22Rv1 (cell line): ENCODE measurements around the gene CYP39A1.

Source experiments
- H3K27ac ChIP-seq: fragments of 450-650 bp; 2 replicates; pipeline ENCODE4 v1.5.1; 2017
- ZFX ChIP-seq: fragments of 450-650 bp; IDR thresholded peaks from 2 replicates; pipeline ENCODE4 v1.6.1; 2017; ENCODE audit warnings: antibody characterized with exemption, borderline replicate concordance
- TF ChIP-seq, protein P1 (sequence below): fragments of 450-650 bp; IDR thresholded peaks from 2 replicates; pipeline ENCODE4 v1.5.1; 2017; ENCODE audit warnings: mild to moderate bottlenecking

The CYP39A1 gene

DNA sequence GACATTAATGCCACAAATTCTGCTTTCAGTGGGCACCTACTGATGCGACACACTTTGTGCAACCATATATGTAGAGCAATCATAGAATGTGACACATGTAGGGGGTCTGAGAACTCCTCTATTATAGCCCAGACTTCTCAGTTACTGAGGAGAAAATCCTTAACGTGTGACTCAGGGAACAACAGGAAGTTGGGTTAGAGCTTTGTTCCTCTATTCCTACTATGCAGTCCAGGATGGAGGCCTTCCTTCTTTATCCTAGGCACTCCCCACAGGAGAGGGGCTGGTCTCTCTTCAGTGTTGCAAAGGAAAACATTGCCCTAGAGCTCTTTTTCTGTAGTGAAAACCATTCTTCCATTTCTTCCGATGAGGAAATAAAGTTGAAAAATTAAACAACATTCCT is 121.7 kb downstream of the CYP39A1 start:
- no peak for TF ChIP-seq ZFX
- TF ChIP-seq, protein P1, sequence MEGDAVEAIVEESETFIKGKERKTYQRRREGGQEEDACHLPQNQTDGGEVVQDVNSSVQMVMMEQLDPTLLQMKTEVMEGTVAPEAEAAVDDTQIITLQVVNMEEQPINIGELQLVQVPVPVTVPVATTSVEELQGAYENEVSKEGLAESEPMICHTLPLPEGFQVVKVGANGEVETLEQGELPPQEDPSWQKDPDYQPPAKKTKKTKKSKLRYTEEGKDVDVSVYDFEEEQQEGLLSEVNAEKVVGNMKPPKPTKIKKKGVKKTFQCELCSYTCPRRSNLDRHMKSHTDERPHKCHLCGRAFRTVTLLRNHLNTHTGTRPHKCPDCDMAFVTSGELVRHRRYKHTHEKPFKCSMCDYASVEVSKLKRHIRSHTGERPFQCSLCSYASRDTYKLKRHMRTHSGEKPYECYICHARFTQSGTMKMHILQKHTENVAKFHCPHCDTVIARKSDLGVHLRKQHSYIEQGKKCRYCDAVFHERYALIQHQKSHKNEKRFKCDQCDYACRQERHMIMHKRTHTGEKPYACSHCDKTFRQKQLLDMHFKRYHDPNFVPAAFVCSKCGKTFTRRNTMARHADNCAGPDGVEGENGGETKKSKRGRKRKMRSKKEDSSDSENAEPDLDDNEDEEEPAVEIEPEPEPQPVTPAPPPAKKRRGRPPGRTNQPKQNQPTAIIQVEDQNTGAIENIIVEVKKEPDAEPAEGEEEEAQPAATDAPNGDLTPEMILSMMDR: no peak
- no peak overlapping the region for H3K27ac ChIP-seq

DNA sequence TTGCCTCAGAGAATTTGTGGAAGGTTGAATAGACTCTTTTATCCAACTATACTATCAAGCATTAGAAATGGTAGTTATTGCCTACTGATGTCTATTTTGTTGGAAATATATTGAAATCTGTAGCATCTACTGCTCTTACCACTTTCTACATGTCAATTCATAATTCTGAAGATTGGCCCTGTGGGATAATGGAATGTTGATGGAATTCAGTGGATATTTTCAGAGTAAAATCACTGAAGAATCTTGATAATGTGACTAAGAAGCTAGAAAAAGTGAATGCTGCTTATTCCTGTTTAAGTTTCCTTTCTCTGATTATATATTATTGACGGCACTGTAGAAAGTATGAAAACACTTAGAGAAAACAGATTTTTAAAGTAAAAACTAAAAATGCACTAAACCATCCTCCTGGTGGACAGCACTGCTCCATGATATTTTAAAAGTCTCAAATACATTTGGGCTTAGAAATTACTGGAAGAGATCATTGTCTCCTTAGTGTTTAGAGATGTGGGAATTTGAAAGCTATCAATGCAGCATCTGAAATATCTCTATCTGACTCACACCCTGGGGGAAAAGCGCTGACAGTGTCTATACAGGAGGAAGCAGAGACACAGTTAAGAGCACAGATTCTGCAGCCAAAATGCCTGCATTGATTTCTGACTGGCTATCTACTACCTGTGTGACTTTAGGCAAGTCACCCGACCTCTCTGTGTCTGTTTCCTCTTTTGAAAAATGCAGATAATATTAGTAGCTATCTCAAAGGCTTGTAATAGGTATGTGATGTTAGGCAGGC is 123.5 kb downstream of the CYP39A1 start:
- TF ChIP-seq, protein P1: no peak
- no peak for TF ChIP-seq ZFX
- no peak overlapping the region for H3K27ac ChIP-seq

DNA sequence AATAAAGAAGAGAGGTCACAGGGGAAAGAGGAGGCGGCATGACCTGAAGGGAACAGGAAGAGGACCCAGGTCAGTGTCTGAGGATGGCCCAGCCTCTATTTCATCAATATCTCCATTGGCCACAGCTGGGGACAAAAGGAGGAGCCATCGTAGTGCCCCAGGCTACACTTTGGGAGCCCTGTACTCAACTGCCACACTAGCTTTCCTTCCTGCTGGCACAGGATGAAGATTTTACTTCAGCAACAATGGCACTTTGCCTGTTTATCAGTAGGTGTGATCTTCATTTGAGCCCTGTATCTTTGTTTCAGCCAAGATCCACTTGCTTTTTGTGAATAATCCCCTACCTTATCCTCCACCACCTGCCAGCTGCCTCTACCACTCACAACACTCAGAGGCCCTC is 126.0 kb downstream of the CYP39A1 start:
- no peak overlapping the region for H3K27ac ChIP-seq
- TF ChIP-seq, protein P1: no peak
- TF ChIP-seq ZFX: no peak

DNA sequence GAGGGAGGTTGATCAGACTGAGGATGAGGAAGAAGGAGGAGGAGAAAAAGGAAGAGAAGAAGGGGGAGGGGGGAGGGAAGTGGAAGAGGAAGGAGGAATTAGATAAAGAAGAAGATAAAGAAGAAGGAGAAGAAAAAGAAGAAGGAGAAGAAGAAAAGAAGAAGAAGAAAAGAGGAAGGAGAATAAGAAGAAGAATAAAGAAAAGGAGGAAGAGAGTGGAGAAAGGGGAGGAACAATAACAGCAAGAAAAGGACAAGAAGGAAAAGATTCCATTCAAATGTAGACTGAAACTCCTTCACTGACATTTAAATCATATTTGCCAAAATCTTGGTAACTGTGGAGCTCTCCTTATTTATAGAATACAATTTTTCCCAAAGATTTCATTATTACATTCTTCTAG is 127.0 kb downstream of the CYP39A1 start:
- TF ChIP-seq, protein P1: no peak
- TF ChIP-seq ZFX: no peak
- H3K27ac ChIP-seq: no peak overlapping the region

DNA sequence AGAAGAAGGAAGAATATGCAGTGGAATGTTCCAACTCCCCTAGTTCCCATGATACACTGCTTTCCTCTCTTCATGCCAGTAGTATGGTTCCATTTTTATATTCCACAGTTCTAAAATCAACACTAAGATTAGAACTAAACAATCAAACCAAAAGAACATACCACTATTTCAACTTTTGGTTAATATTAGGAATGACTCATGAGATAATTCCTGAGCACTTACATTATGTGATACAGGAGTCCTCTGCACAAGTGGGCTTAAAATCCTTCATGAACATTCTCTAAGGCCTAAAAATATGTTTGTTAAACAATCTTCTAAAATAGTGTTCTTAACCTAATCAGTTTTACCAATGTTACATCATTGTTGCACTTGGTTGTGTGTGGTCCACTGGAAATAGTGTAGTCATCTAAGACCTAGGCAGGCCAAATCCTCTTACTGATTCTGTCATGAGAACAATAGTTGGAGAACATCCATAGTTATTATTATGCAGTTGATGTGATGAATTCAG is 131.1 kb downstream of the CYP39A1 start:
- TF ChIP-seq ZFX: no peak
- TF ChIP-seq, protein P1: no peak
- H3K27ac ChIP-seq: no peak overlapping the region

DNA sequence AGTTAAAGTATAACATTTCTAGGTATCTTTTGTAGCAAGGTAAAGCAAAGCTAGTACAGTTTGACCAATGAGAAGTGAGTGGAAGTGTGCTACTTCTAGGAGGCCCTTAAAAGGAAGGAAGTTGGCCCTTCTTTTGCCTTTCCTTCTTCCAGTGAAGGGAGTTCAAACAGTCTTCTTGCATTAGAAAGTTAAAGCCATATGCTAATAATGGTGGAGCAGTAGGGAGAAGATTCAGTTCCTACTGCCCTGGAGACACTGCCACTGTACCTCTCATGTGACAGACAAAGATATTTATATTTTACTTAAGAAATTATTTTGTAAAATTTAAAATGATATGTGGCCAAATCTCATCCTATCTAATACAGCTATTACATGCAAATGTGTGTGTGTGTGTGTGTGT is 135.4 kb downstream of the CYP39A1 start:
- no peak for TF ChIP-seq ZFX
- TF ChIP-seq, protein P1: no peak
- no peak overlapping the region for H3K27ac ChIP-seq

DNA sequence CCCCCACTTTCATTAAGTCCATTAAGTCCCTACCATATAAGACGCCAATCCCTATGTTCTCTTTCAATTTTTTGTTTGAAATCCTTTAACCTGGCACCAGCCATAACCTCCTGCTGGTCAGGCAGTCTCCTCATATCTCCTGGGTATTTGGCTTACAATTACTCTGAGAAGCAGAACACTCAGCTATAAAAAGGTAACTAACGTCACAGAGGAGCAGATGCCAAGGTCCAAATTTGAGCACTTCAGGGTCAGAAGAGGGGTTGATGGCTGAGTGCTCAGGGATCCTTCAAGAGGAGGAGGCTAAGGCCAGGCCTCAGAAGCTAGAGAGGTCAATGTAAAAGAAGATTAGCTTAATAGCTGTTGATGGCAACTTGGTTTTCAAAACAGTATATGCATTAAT is 139.1 kb downstream of the CYP39A1 start:
- TF ChIP-seq, protein P1: no peak
- no peak for TF ChIP-seq ZFX
- no peak overlapping the region for H3K27ac ChIP-seq
